ENCODE results near the gene BCAS4.
"Not testable (repeated sequence)": the region's sequence is repeated elsewhere in the genome, so short reads cannot be mapped to it uniquely, and the experiment has no call there.

Gene BCAS4

GRCh38 chr20:50794846-50795634, at the start of gene BCAS4:
Gene BCAS4 (plus strand): TSS chr20:50795061. CDS start chr20:50795084, 23 bp downstream.
- peak; percentile 82 for DNase-seq

- DNase-seq: no peak
Observed at GRCh38 chr20:50745634-50746137, 49.2 kb upstream of the BCAS4 start.

DNA sequence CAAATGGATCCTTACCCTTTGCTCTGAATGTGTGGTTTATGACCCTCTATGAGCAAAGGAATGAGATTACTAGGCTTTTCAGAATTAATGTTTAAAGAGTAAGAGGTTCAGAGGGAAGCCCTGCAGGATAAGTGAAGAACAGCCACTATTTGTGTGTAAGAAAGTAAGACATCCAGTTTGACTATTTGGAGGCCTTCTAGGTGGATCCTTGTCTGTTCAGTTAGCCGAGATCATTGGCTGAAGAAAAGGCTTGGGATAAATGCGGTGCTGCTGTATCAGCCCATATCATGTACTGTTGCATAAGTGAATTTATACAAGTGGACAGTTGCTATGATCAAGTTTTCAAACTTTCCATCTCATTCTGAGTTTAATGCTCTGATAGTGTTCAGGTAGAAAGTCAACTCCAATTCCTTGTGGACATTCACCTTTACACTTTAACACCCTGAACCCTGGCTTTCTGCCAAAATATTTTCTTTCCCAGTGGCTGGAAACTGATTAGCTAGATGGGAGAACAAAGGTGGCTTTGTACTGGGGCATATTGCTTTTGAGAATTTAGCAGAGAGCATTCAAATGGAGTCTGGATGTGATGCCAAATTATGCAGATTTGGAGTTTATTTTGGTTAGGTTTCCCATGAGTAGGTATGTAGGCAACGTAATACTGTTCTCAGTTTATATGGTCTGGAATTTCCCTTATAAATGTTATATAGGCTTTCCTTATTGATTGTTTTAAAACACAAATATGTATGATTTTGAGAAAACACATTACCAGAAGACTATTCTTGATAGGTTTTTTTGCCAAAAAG, 48.5 kb upstream of the BCAS4 start:
- DNase-seq: no peak

GRCh38 chr20:50747275-50747674, 47.6 kb upstream of the BCAS4 start:
- no peak for DNase-seq

GRCh38 chr20:50750145-50750671, 44.7 kb upstream of the BCAS4 start:
- DNase-seq: no peak

DNA sequence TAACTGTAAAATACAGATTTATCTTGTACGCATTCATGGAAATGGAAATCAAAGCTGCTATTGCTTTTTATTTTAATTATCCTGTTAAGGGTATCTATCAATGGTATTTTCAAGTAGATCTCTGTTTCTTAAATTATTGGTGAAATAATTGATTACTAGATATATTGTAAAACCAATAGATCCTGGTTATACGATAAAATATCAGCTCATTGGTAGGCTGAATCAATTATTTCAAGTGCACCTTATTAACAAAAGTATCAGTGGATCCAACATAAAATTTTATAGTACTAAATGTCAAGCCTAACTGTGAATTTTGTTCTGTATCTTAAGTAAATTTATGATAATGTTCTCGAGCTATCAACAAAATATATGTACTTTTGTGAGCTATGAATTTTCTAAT, 41.7 kb upstream of the BCAS4 start:
- no peak for DNase-seq

- DNase-seq: no peak
Observed at GRCh38 chr20:50754420-50754819, 40.4 kb upstream of the BCAS4 start.

GRCh38 chr20:50756447-50756846, 38.4 kb upstream of the BCAS4 start:
- no peak for DNase-seq

GRCh38 chr20:50758469-50758868, 36.4 kb upstream of the BCAS4 start:
- DNase-seq: no peak

GRCh38 chr20:50758992-50759391, 35.9 kb upstream of the BCAS4 start:
- DNase-seq: no peak

GRCh38 chr20:50759678-50760077, 35.2 kb upstream of the BCAS4 start:
- no peak for DNase-seq

GRCh38 chr20:50762045-50762422, 32.8 kb upstream of the BCAS4 start:
- DNase-seq: no peak

- DNase-seq: no peak
Observed at GRCh38 chr20:50762435-50763220, 32.2 kb upstream of the BCAS4 start.

DNA sequence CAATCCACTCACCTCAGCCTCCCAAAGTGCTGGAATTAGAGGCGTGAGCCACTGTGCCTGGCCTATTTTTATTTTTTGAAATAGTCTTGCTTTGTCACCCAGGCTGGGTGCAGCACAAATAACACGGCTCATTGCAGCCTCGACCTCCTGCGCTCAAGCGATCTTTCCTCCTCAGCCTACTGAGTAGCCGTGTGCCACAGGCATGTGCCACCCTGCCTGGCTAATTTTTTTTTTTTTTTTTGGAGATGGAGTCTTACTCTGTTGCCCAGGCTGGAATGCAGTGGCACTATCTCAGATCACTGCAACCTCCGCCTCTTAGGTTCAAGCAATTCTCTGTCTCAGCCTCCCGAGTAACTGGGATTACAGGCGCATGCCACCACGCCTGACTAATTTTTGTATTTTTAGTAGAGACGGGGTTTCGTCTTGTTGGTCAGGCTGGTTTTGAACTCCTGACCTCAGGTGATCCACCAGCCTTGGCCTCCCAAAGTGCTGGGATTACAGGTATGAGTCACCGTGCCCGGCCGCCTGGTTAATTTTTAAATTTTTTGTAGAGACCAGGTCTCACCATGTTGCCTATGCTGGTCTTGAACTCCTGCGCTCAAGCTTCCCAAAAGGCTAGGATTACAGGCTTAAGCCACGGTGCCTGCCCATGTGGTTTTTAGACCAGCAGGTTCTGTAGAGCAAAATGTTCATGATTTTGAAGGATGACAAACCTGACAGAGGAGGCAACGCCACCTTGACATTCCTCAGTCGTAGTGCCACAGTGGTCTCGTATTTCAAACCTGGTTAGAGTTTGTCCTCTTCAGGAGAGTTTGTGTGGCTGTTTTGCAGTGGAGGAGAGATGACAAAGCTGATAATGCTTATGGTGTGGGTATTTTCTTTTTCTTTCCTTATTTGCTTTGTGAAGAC, 31.1 kb upstream of the BCAS4 start:
- not testable (repeated sequence) for DNase-seq

GRCh38 chr20:50765251-50765650, 29.6 kb upstream of the BCAS4 start:
- DNase-seq: not testable (repeated sequence)

DNA sequence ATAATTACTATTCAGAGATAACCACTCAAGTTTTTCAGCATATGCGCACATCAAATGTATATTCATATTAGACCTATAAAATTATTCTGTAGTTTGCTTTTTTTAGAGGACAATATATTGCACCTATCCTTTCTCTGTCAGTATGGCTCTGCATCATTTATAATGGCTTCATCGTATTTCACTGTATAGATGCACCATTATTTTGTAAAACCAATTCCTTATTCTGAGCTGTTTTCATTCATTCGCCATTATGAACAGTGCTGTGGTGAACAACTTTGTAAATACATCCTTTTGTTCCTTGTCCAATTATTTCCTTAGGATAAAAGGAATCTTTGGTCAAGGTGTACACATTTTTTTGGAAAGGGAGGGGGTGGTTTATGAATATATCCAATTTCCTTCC, 29.2 kb upstream of the BCAS4 start:
- DNase-seq: no peak

DNA sequence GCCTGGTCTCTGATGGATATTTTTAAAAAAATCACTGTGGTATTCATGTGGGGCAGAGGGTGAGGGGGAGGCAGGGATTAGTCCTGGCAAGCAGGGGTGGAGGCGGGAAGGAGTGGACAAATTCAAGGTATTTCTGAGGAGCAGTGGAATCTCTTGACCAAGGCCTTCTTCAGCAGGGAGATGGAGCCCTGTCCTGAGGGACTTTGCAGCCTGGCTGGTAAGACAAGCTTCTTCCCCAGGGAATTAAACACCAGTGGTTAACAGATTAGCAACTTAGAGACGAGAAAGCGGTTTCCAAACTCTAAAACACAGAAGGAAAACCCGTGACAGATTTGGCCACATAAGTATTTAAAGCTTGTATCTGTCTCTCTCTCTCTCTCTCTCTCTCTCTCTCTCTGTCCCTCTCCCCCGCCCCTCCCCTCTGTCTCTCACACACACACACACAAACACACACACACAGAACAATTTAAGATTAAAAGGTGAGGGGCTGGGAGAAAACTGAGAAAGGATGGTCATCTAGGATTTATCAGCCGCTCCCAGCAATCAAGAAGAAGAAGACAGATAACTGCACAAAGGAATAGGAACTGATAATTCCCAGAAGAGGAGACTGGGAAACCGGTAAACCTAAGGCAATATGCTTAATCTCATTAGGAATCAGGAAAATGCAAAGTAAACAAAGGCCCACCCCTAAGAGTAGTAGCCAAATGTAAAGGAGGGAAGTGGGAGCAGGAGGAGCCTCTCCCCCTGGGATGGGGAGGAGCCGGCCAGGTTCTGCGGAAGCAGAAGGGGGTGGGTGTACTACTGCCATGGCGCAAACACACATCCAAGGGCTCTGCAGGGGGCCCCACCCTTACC, 27.7 kb upstream of the BCAS4 start:
- not testable (repeated sequence) for DNase-seq

DNA sequence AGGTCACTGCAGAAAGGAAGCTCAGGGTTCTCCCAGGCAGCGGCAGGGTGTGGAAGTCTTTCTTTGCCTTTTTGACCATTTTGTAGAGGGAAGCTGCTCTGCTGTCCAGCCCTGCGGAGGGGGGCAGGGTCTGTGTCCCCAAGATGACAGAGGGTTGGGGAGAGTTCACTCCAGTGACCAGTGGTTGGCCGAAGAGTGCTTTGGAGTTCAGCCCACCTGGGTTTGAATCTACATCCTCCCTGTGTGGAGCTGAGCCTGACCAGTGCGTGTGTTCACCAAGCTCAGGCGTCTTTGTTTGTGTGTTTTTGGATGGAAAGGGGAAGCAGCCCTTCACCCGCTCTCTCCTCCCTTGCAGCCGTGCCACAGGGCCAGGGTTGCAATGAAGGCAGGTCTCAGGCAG, 25.9 kb upstream of the BCAS4 start:
- DNase-seq: not testable (repeated sequence)

GRCh38 chr20:50769551-50770085, 25.2 kb upstream of the BCAS4 start:
- not testable (repeated sequence) for DNase-seq

GRCh38 chr20:50771419-50772080, 23.3 kb upstream of the BCAS4 start:
- not testable (repeated sequence) for DNase-seq

All from stimulated activated CD4-positive, alpha-beta T cell treated with anti-CD3 and anti-CD28 coated beads, Interleukin-4, amount 100 ng/mL, for 24 hours (primary cell).